Skin of body (tissue), 1 donor: Measurements from ENCODE around the gene RCOR3. TPM values are rescaled to one million over a fixed set of nuclear protein-coding genes. Genes with fewer than 3 reads are reported as not detected.

Experiments
- total RNA-seq: library from RNA; depleted of rRNA; stranded (reverse); fragments of >200 nt; gene quantifications from one replicate; pipeline ENCODE4 v1.2.3, GENCODE V29; 2014

Gene RCOR3
- total RNA-seq, 1 donor from 2014 or later, result 38.8 TPM

Other genes starting within 250 kb of the RCOR3 start
- 0.59 TPM for gene KCNH1, start 125.2 kb upstream of the RCOR3 start, total RNA-seq
- 15.2 TPM for gene TRAF5, start 67.5 kb downstream of the RCOR3 start, total RNA-seq
- not detected for gene RD3, start 232.8 kb downstream of the RCOR3 start, total RNA-seq